ENCODE measurements around the gene OAF. TPM values are rescaled to one million over a fixed set of nuclear protein-coding genes. Genes with fewer than 3 reads are reported as not detected.
"Not testable (repeated sequence)": the region's sequence is repeated elsewhere in the genome, so short reads cannot be mapped to it uniquely, and the experiment has no call there.

OAF gene
- polyA plus RNA-seq, 2 of the 4 experiments (the other 2 are of a cell fraction) = 3.0 to 3.8 TPM

DNA sequence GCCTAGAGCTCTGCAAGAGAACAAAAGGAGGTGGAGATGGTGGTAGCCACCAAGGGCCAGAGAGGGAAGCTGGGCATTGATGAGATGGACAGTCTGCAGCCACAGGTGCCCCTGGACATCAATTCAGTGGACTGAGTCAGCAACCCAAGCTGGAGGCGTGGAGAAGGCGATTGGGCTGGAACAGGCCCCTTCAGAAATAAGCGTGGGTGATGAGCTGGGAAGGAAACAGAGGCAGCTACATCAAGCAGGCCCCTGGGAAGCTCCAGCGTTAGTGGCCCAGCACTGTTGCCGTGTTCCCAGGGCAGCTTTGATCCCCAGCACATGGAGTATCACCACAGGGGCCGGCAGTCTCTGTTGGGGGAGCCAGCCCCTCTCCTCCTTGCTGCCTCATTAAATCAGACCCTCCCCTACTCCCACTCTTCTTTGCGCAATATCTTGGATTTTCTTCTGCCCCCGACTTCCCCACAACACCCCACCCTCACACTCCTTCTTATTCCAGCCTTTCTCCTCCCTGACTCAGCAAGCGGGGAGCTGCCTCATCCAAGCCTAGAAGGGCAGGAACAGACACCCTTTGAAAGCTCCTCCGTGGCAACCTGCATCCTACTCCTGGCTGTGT, 31.7 kb upstream of the OAF start:
- DNase-seq (ENCODE audit: low read depth in 1 of 2, low spot score in 1 of 2) (no peak), ATAC-seq (no peak), FAIRE-seq (no peak)
- no peaks in the 10 kb centered on the region for H3K9me3 ChIP-seq
- TF ChIP-seq, protein P1, sequence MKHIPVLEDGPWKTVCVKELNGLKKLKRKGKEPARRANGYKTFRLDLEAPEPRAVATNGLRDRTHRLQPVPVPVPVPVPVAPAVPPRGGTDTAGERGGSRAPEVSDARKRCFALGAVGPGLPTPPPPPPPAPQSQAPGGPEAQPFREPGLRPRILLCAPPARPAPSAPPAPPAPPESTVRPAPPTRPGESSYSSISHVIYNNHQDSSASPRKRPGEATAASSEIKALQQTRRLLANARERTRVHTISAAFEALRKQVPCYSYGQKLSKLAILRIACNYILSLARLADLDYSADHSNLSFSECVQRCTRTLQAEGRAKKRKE (CRISPR knock-in tag; IDR thresholded peaks at IDR 0.05; ENCODE audit: low read depth) = no peak
- no peak for TF ChIP-seq EHMT2 (IDR thresholded peaks at IDR 0.05; ENCODE audit: low read depth)
- TF ChIP-seq EP300 (IDR thresholded peaks at IDR 0.05) = no peak
- no peak for TF ChIP-seq HOXB13 (CRISPR knock-in tag; IDR thresholded peaks at IDR 0.05; ENCODE audit: low read depth)
- no peak for TF ChIP-seq RCOR1 (IDR thresholded peaks at IDR 0.05; ENCODE audit: low read depth, low read length)
- TF ChIP-seq CHD2 (IDR thresholded peaks at IDR 0.05; ENCODE audit: low read length, partially characterized antibody) = no peak
- TF ChIP-seq, protein P2, sequence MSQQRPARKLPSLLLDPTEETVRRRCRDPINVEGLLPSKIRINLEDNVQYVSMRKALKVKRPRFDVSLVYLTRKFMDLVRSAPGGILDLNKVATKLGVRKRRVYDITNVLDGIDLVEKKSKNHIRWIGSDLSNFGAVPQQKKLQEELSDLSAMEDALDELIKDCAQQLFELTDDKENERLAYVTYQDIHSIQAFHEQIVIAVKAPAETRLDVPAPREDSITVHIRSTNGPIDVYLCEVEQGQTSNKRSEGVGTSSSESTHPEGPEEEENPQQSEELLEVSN (IDR thresholded peaks at IDR 0.05; ENCODE audit: borderline replicate concordance, low read depth) = no peak
- no peak for TF ChIP-seq KDM1A (IDR thresholded peaks at IDR 0.05; ENCODE audit: low read depth)
- TF ChIP-seq CBX2 (IDR thresholded peaks at IDR 0.05; ENCODE audit: borderline replicate concordance, low read depth) = no peak
- no peak for TF ChIP-seq SREBF2 (IDR thresholded peaks at IDR 0.05)
- TF ChIP-seq, protein P3, sequence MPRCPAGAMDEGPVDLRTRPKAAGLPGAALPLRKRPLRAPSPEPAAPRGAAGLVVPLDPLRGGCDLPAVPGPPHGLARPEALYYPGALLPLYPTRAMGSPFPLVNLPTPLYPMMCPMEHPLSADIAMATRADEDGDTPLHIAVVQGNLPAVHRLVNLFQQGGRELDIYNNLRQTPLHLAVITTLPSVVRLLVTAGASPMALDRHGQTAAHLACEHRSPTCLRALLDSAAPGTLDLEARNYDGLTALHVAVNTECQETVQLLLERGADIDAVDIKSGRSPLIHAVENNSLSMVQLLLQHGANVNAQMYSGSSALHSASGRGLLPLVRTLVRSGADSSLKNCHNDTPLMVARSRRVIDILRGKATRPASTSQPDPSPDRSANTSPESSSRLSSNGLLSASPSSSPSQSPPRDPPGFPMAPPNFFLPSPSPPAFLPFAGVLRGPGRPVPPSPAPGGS (IDR thresholded peaks at IDR 0.05) = no peak
- no peak for TF ChIP-seq MYC (IDR thresholded peaks at IDR 0.05; ENCODE audit: borderline replicate concordance, low read length)
- no peak for TF ChIP-seq POLR2AphosphoS2 (conservative IDR thresholded peaks at IDR 0.05; ENCODE audit: low read length)
- TF ChIP-seq MAFK (IDR thresholded peaks at IDR 0.05; ENCODE audit: partially characterized antibody) = no peak
- TF ChIP-seq GATA3 (IDR thresholded peaks at IDR 0.05; ENCODE audit: borderline replicate concordance) = no peak
- POLR2A ChIA-PET = no interaction called here
- no peak overlapping the region for H3K4me2 ChIP-seq
- CTCF ChIA-PET = interaction anchor here (0.8 to 5.3 kb wide), 7 partner anchors 10 to 124 kb away, joined by 3 to 31 read pairs (median 11); no protein-coding TSS in a partner anchor
- no peak overlapping the region for H3K27ac ChIP-seq
- H3K4me3 ChIP-seq = no peak overlapping the region
- H3K4me1 ChIP-seq = no peaks in the 10 kb centered on the region
- WGBS (ENCODE audit: missing lambda C conversion rate) = 72% methylated on average over 7 of the region's 10 CpGs

DNA sequence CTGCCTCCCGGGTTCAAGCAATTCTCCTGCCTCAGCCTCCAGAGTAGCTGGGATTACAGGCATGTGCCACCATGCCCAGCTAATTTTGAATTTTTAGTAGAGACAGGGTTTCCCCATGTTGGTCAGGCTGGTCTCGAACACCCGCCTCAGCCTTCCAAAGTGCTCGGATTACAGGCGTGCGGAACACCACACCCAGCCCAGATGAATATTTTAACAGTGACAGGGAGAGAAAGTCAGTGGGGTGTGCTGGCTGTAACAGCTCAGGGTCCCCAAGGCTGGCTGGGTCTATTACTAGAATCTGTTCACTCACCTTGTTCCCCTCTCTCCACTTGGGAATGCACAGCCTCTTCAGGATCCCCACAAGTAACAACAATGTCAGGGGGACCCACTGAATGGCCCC, 30.8 kb upstream of the OAF start:
- CTCF ChIA-PET = interaction anchor here (0.6 to 5.3 kb wide), 7 partner anchors 8 to 561 kb away, joined by 3 to 31 read pairs (median 15); no protein-coding TSS in a partner anchor
- ATAC-seq; FAIRE-seq; H3K9me3 ChIP-seq; DNase-seq (ENCODE audit: low read depth in 1 of 2, low spot score in 1 of 2); H3K27ac ChIP-seq; H3K4me3 ChIP-seq; H3K4me2 ChIP-seq; H3K4me1 ChIP-seq; POLR2A ChIA-PET: not testable (repeated sequence)
- 90% methylated on average over 5 of the region's 6 CpGs for WGBS (ENCODE audit: missing lambda C conversion rate)

DNA sequence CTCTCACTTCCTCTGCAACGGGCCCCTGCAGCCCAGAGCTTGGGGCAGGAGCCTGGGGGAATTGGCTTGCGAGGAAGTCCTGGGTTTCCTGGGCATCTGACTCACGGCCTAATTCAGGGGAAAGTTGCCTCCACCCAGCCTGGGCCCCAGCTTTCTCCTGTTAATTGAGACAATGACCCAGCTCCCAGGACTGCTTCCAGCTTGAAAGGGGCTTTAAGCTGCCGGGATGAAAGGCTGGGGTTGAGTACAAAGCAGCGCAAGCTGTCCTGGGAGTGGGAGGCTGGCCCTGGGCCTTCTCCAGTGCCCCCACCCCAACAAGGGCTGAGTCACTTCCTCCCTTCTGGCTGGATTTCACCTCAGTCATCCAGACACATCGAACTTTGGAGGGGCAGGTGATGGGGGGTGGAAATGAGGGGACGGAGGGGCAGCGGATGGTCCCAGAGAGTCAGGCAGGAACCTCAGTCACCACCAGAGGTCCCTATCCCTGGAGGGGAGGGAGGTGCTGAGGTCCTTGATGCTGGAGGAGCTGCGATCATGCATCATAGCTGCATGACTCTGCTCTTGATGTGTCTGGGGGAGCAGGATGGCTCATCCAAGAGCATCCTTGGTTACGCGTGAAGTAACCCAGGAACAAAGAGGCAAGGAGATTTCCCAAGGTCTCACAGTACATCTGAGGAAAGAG, 30.1 kb upstream of the OAF start:
- H3K4me2 ChIP-seq = no peak overlapping the region
- 72% methylated on average over 6 of the region's 11 CpGs for WGBS (ENCODE audit: missing lambda C conversion rate)
- TF ChIP-seq HOXA7 (CRISPR knock-in tag; IDR thresholded peaks at IDR 0.05) = no peak
- TF ChIP-seq HEYL (CRISPR knock-in tag; IDR thresholded peaks at IDR 0.05) = no peak
- TF ChIP-seq HOXB5 (CRISPR knock-in tag; IDR thresholded peaks at IDR 0.05) = no peak
- TF ChIP-seq CBX8 (IDR thresholded peaks at IDR 0.05) = no peak
- no peak for TF ChIP-seq MAZ (IDR thresholded peaks at IDR 0.05; ENCODE audit: borderline replicate concordance, low read depth, low read length)
- TF ChIP-seq, protein P4, sequence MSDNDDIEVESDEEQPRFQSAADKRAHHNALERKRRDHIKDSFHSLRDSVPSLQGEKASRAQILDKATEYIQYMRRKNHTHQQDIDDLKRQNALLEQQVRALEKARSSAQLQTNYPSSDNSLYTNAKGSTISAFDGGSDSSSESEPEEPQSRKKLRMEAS (IDR thresholded peaks at IDR 0.05) = no peak
- CTCF ChIA-PET = interaction anchor here (0.6 to 5.3 kb wide), 9 partner anchors 9 to 562 kb away, joined by 3 to 31 read pairs (median 11); no protein-coding TSS in a partner anchor
- POLR2A ChIA-PET = no interaction called here
- no peak overlapping the region for H3K4me3 ChIP-seq
- H3K9me3 ChIP-seq = no peaks in the 10 kb centered on the region
- DNase-seq (ENCODE audit: low read depth in 1 of 2, low spot score in 1 of 2) (no peak), ATAC-seq (peak in 1 of 2 experiments; percentile 40; a peak in 2 of 6 replicates), FAIRE-seq (no peak)
- H3K27ac ChIP-seq = no peak overlapping the region
- H3K4me1 ChIP-seq = no peaks in the 10 kb centered on the region

All from A549 (cell line).